Heart left ventricle (tissue), 13 donors: Measurements from ENCODE around the gene BRIP1.
"Not testable (repeated sequence)": the region's sequence is repeated elsewhere in the genome, so short reads cannot be mapped to it uniquely, and the experiment has no call there.

ENCODE experiments used
- CTCF ChIP-seq, 12 donors: fragments of 200-600 bp; sonication (generic) in 4 of 12; IDR thresholded peaks; one replicate each; pipeline versions ENCODE4 v1.5.0 to v1.8.0; 2018 to 2022; ENCODE audit warnings: antibody characterized with exemption in 12 of 12, mild to moderate bottlenecking in 5 of 12
- POLR2A ChIP-seq, 2 donors: fragments of 450-650 bp; IDR thresholded peaks; one replicate each; pipeline ENCODE4 v1.6.1; 2017; ENCODE audit warnings: antibody characterized with exemption in 2 of 2, mild to moderate bottlenecking in 2 of 2, moderate library complexity in 2 of 2
- donor health status: ischemic (EF 13 %, LVEDD 7.1; RV severe dilation, severe dysfunction).
- donor health status: DM: no; HTN: yes; CAD: no.
- donor health status: DM: no; HTN: no; CAD: no.
- donor health status: ischemic (EF 25% LVEDD 6.9; RV normal size, moderate dysfunction).
- donor health status: ischemic (EF 25% LVEDD 5.7; RV mildly dilated, moderate dysfunction).
- donor health status: ischemic (EF 35%, LVEDD 5.7; RV mildly dilated, moderate dysfunction).
- donor health status: nonischemic (EF 11% LVEDD 7.7; RV severe dilation, severe dysfunction).
- donor health status: DM: yes; HTN: yes; CAD: no.
- donor health status: PGD.
- donor health status: ischemic (EF 29% LVEDD 5.4; RV normal size, mild dysfunction).
- donor health status: nonischemic (EF 23%, LVEDD 6.1; RV moderate dilation, normal function).

- not testable (repeated sequence) for TF ChIP-seq CTCF, POLR2A (IDR thresholded peaks at IDR 0.05)
These were observed 22.5 kb upstream of the BRIP1 start for GRCh38 chr17:61885865-61886264.
